HEK293T (cell line): Measurements from ENCODE around the gene TCF7L1.

ENCODE experiments used
- CTCF ChIA-PET: fragments of 350-600 bp; formaldehyde crosslinking; extraction: SDS; loops from one replicate; lab custom pipeline; 2021; ENCODE audit warnings: antibody characterized with exemption, inconsistent platforms; lab: Yijun Ruan, JAX
- POLR2A ChIA-PET: fragments of 350-600 bp; formaldehyde crosslinking; extraction: SDS; loops from one replicate; lab custom pipeline; 2020; ENCODE audit warnings: antibody characterized with exemption, inconsistent platforms; lab: Yijun Ruan, JAX
- DNase-seq: peaks from one replicate; pipeline ENCODE4 v3.0.0; 2012; ENCODE audit warnings: mixed read lengths; ENCODE audit errors: extremely low spot score
- ARNT ChIP-seq: fragments of 450-650 bp; IDR thresholded peaks from 2 replicates; pipeline ENCODE4 v1.6.1; 2017; ENCODE audit warnings: mild to moderate bottlenecking
- BHLHE40 ChIP-seq: fragments of 450-650 bp; IDR thresholded peaks from 2 replicates; pipeline ENCODE4 v1.6.1; 2016; ENCODE audit warnings: mild to moderate bottlenecking, moderate library complexity, borderline replicate concordance
- CTBP1 ChIP-seq: fragments of 450-650 bp; IDR thresholded peaks from 2 replicates; pipeline ENCODE4 v1.6.1; 2016; ENCODE audit warnings: borderline replicate concordance
- ELF4 ChIP-seq: fragments of 450-650 bp; IDR thresholded peaks from 2 replicates; pipeline ENCODE4 v1.6.1; 2017; ENCODE audit warnings: antibody characterized with exemption
- FOXA1 ChIP-seq: fragments of 450-650 bp; IDR thresholded peaks from 2 replicates; pipeline ENCODE4 v1.6.1; 2016; ENCODE audit warnings: mild to moderate bottlenecking
- FOXK2 ChIP-seq: fragments of 450-650 bp; IDR thresholded peaks from 2 replicates; pipeline ENCODE4 v1.6.1; 2016; ENCODE audit warnings: mild to moderate bottlenecking
- FOXM1 ChIP-seq: fragments of 450-650 bp; IDR thresholded peaks from 2 replicates; pipeline ENCODE4 v1.6.1; 2017; ENCODE audit warnings: mild to moderate bottlenecking, borderline replicate concordance
- HDGF ChIP-seq: fragments of 450-650 bp; IDR thresholded peaks from 2 replicates; pipeline ENCODE4 v1.6.1; 2017; ENCODE audit warnings: antibody characterized with exemption, borderline replicate concordance
- L3MBTL2 ChIP-seq: fragments of 450-650 bp; conservative IDR thresholded peaks from 2 replicates; pipeline ENCODE4 v1.6.1; 2016; ENCODE audit warnings: mild to moderate bottlenecking
- LEF1 ChIP-seq: fragments of 450-650 bp; IDR thresholded peaks from 2 replicates; pipeline ENCODE4 v1.6.1; 2017; ENCODE audit warnings: mild to moderate bottlenecking, borderline replicate concordance
- NFRKB ChIP-seq: fragments of 450-650 bp; IDR thresholded peaks from 2 replicates; pipeline ENCODE4 v1.6.1; 2016; ENCODE audit warnings: mild to moderate bottlenecking, moderate library complexity
- PKNOX1 ChIP-seq: fragments of 450-650 bp; IDR thresholded peaks from 2 replicates; pipeline ENCODE4 v1.6.1; 2016
- SP1 ChIP-seq: fragments of 450-650 bp; IDR thresholded peaks from 2 replicates; pipeline ENCODE4 v1.6.1; 2017
- SUZ12 ChIP-seq: fragments of 450-650 bp; IDR thresholded peaks from 2 replicates; pipeline ENCODE4 v1.6.1; 2016; ENCODE audit warnings: mild to moderate bottlenecking
- TARDBP ChIP-seq: fragments of 450-650 bp; IDR thresholded peaks from 2 replicates; pipeline ENCODE4 v1.6.1; 2016
- ZNF384 ChIP-seq: fragments of 450-650 bp; IDR thresholded peaks from 2 replicates; pipeline ENCODE4 v1.6.1; 2016

Gene TCF7L1

GRCh38 chr2:85303780-85304531 lies 170.8 kb downstream of the TCF7L1 start:
- TF ChIP-seq BHLHE40: no peak
- TF ChIP-seq PKNOX1: no peak
- TF ChIP-seq SP1: no peak
- TF ChIP-seq ZNF384: no peak
- TF ChIP-seq ELF4: no peak
- TF ChIP-seq ARNT: no peak
- no peak for TF ChIP-seq TARDBP
- TF ChIP-seq LEF1: no peak
- no peak for TF ChIP-seq FOXM1
- no peak for TF ChIP-seq FOXK2
- TF ChIP-seq L3MBTL2: no peak
- no peak for DNase-seq
- ChIA-PET POLR2A (no interaction called here), CTCF (interaction anchor here (1.6 kb wide), 1 partner anchor 237 kb away, joined by 3 read pairs; no protein-coding TSS in a partner anchor)

GRCh38 chr2:85307527-85307897 lies 174.3 kb downstream of the TCF7L1 start:
- CTCF ChIA-PET: interaction anchor here (0.8 kb wide), 1 partner anchor 81 kb away, joined by 3 read pairs; no protein-coding TSS in a partner anchor
- POLR2A ChIA-PET: no interaction called here
- DNase-seq: no peak
- TF ChIP-seq FOXA1 (no peak), BHLHE40 (no peak), FOXM1 (no peak), CTBP1 (no peak), ARNT (no peak), NFRKB (no peak), L3MBTL2 (no peak), FOXK2 (no peak), ELF4 (no peak), LEF1 (no peak), TARDBP (no peak)

- ChIA-PET POLR2A (no interaction called here), CTCF (interaction anchor here (1.2 kb wide), 1 partner anchor 8 kb away, joined by 5 read pairs; no protein-coding TSS in a partner anchor)
- TF ChIP-seq FOXK2 (no peak), TARDBP (no peak), FOXM1 (no peak), PKNOX1 (no peak), NFRKB (no peak), ARNT (no peak), L3MBTL2 (no peak), ZNF384 (no peak), BHLHE40 (no peak), FOXA1 (no peak), LEF1 (no peak), SUZ12 (no peak), ELF4 (no peak)
- no peak for DNase-seq
Observed at GRCh38 chr2:85308201-85308600, 175.0 kb downstream of the TCF7L1 start.

- no peak for TF ChIP-seq SP1
- no peak for TF ChIP-seq LEF1
- TF ChIP-seq TARDBP: no peak
- no peak for TF ChIP-seq ZNF384
- TF ChIP-seq L3MBTL2: no peak
- TF ChIP-seq FOXM1: no peak
- no peak for TF ChIP-seq FOXK2
- no peak for TF ChIP-seq HDGF
- TF ChIP-seq FOXA1: no peak
- TF ChIP-seq BHLHE40: no peak
- CTCF ChIA-PET: interaction anchor here (1.2 kb wide), 1 partner anchor 9 kb away, joined by 5 read pairs; no protein-coding TSS in a partner anchor
- DNase-seq: no peak
- POLR2A ChIA-PET: interaction anchor here (0.6 to 0.9 kb wide), 2 partner anchors 10 to 46 kb away, joined by 3 read pairs; partner anchors contain the start of genes ELMOD3 and RETSAT
Observed at GRCh38 chr2:85308896-85309555, 175.8 kb downstream of the TCF7L1 start.

GRCh38 chr2:85309699-85310321 lies 176.6 kb downstream of the TCF7L1 start:
- TF ChIP-seq FOXM1 (no peak), HDGF (no peak), SUZ12 (no peak), L3MBTL2 (no peak), ZNF384 (no peak), BHLHE40 (no peak)
- POLR2A ChIA-PET: interaction anchor here (0.6 to 0.9 kb wide), 2 partner anchors 18 to 45 kb away, joined by 3 read pairs; partner anchors contain the start of genes ELMOD3, RETSAT and TGOLN2
- CTCF ChIA-PET: no interaction called here
- no peak for DNase-seq

- ChIA-PET POLR2A (interaction anchor here (0.9 kb wide), 1 partner anchor 18 kb away, joined by 3 read pairs; the partner anchor contains the start of gene TGOLN2), CTCF (no interaction called here)
- TF ChIP-seq FOXA1 (no peak), ZNF384 (no peak), LEF1 (no peak), SP1 (no peak), TARDBP (no peak), FOXM1 (no peak), ARNT (no peak), SUZ12 (no peak), CTBP1 (no peak), PKNOX1 (no peak), FOXK2 (no peak), BHLHE40 (no peak), NFRKB (no peak), ELF4 (no peak)
- DNase-seq: no peak
Observed at GRCh38 chr2:85310330-85310729, 177.1 kb downstream of the TCF7L1 start.
